ENCODE results near the gene NME3.

- TF ChIP-seq CTCF (IDR thresholded peaks at IDR 0.05) (no peak), POLR2A (IDR thresholded peaks at IDR 0.05) (no peak), EP300 (IDR thresholded peaks at IDR 0.05) (no peak), POLR2AphosphoS5 (IDR thresholded peaks at IDR 0.05) (no peak)
Measured at GRCh38 chr16:1820096-1820945, 49.0 kb upstream of the NME3 start.
